Liver (tissue), 9 donors: ENCODE data around the gene CLDN14. TPM values are rescaled to one million over a fixed set of nuclear protein-coding genes. Genes with fewer than 3 reads are reported as not detected.

ENCODE experiments used
- DNase-seq: peaks from one replicate; pipeline ENCODE4 v3.0.0-alpha.2; 2017; ENCODE audit warnings: low spot score
- H3K27ac ChIP-seq, 2 donors: one replicate each; pipeline ENCODE4 v1.7.0; 2013; ENCODE audit warnings: inconsistent platforms in 2 of 2, low read length in 2 of 2, control low read depth in 1 of 2, low read depth in 1 of 2, mild to moderate bottlenecking in 1 of 2
- H3K27me3 ChIP-seq, 4 donors: one replicate each; pipeline versions ENCODE4 v1.6.1 to v1.7.0; 2013; ENCODE audit warnings: low read length in 3 of 4, inconsistent platforms in 1 of 4, mild to moderate bottlenecking in 1 of 4, moderate library complexity in 1 of 4; ENCODE audit not compliant: control insufficient read depth in 4 of 4, insufficient read depth in 4 of 4
- H3K36me3 ChIP-seq, 4 donors: one replicate each; pipeline versions ENCODE4 v1.6.1 to v1.7.0; 2013; ENCODE audit warnings: low read length in 3 of 4, mild to moderate bottlenecking in 3 of 4, low read depth in 1 of 4, moderate library complexity in 1 of 4; ENCODE audit not compliant: control insufficient read depth in 4 of 4, insufficient read depth in 3 of 4
- H3K4me1 ChIP-seq, 4 donors: one replicate each; pipeline versions ENCODE4 v1.6.1 to v1.7.0; 2013; ENCODE audit warnings: low read length in 3 of 4, mild to moderate bottlenecking in 3 of 4, moderate library complexity in 1 of 4; ENCODE audit not compliant: control insufficient read depth in 4 of 4, insufficient read depth in 4 of 4
- H3K4me3 ChIP-seq, 3 donors: one replicate each; pipeline versions ENCODE4 v1.6.1 to v1.7.0; 2013; ENCODE audit warnings: low read length in 3 of 3, control low read depth in 1 of 3, low read depth in 1 of 3, mild to moderate bottlenecking in 1 of 3
- H3K9ac ChIP-seq, 2 donors: one replicate each; pipeline ENCODE4 v1.7.0; 2013; ENCODE audit warnings: low read length in 2 of 2, mild to moderate bottlenecking in 2 of 2, moderate library complexity in 2 of 2, control low read depth in 1 of 2, low read depth in 1 of 2
- H3K9me3 ChIP-seq, 4 donors: one replicate each; pipeline versions ENCODE4 v1.6.1 to v1.7.0; 2013; ENCODE audit warnings: low read length in 3 of 4; ENCODE audit not compliant: control insufficient read depth in 4 of 4
- EGR1 ChIP-seq, 2 donors: IDR thresholded peaks; 2 replicates each; pipeline ENCODE4 v1.6.1; 2016 to 2018; ENCODE audit warnings: antibody characterized with exemption in 2 of 2, low read depth in 2 of 2
- FOXA1 ChIP-seq: IDR thresholded peaks from 2 replicates; pipeline ENCODE4 v1.6.1; 2016; ENCODE audit warnings: antibody characterized with exemption
- FOXA2 ChIP-seq: IDR thresholded peaks from 2 replicates; pipeline ENCODE4 v1.6.1; 2016; ENCODE audit warnings: antibody characterized with exemption
- GABPA ChIP-seq, 2 donors: IDR thresholded peaks in 1 of 2; conservative IDR thresholded peaks in 1 of 2; 2 replicates each; pipeline ENCODE4 v1.6.1; 2016; ENCODE audit warnings: antibody characterized with exemption in 2 of 2, mild to moderate bottlenecking in 1 of 2, moderate library complexity in 1 of 2
- HNF4A ChIP-seq, 2 donors: conservative IDR thresholded peaks; 2 replicates each; pipeline ENCODE4 v1.6.1; 2016; ENCODE audit warnings: antibody characterized with exemption in 2 of 2, mild to moderate bottlenecking in 2 of 2
- HNF4G ChIP-seq: IDR thresholded peaks from 2 replicates; pipeline ENCODE4 v1.6.1; 2016; ENCODE audit warnings: antibody characterized with exemption
- JUND ChIP-seq, 2 donors: IDR thresholded peaks; 2 replicates each; pipeline ENCODE4 v1.6.1; 2016; ENCODE audit warnings: antibody characterized with exemption in 2 of 2
- NR2F2 ChIP-seq: IDR thresholded peaks from 2 replicates; pipeline ENCODE4 v1.6.1; 2016; ENCODE audit warnings: antibody characterized with exemption
- RAD21 ChIP-seq, 2 donors: IDR thresholded peaks; 2 replicates each; pipeline ENCODE4 v1.6.1; 2016; ENCODE audit warnings: antibody characterized with exemption in 2 of 2, mild to moderate bottlenecking in 2 of 2
- RXRA ChIP-seq, 2 donors: IDR thresholded peaks; 2 replicates each; pipeline ENCODE4 v1.6.1; 2017 to 2018; ENCODE audit warnings: antibody characterized with exemption in 2 of 2, mild to moderate bottlenecking in 1 of 2
- SP1 ChIP-seq: IDR thresholded peaks from 2 replicates; pipeline ENCODE4 v1.6.1; 2018; ENCODE audit warnings: antibody characterized with exemption, mild to moderate bottlenecking
- TAF1 ChIP-seq: conservative IDR thresholded peaks from 2 replicates; pipeline ENCODE4 v1.6.1; 2016; ENCODE audit warnings: antibody characterized with exemption, mild to moderate bottlenecking
- YY1 ChIP-seq: IDR thresholded peaks from 2 replicates; pipeline ENCODE4 v1.6.1; 2016; ENCODE audit warnings: antibody characterized with exemption, mild to moderate bottlenecking
- WGBS: extraction: QIAGEN DNeasy Blood & Tissue Kit; methylation state at CpG from one replicate; pipeline ENCODE4 v1.1.7; 2013; 5-methylcytosine and 5-hydroxymethylcytosine counted together
- polyA plus RNA-seq, 2 donors: library from polyadenylated mRNA; stranded (reverse) in 1 of 2; unstranded in 1 of 2; fragments of 200-250 nt in 1 of 2; fragments of >200 nt in 1 of 2; fragmentation: Nextera tagmentation in 1 of 2; extraction: Ambion mirVana in 1 of 2; gene quantifications; one replicate each; pipeline versions ENCODE4 v1.2.1 to v1.2.3, GENCODE V29; 2013 to 2015
- total RNA-seq, 2 donors: library from RNA; depleted of rRNA; stranded (reverse); fragments of >200 nt; gene quantifications; one replicate each; pipeline ENCODE4 v1.2.3, GENCODE V29; 2014
- TF ChIP-seq, protein P1 (sequence below): IDR thresholded peaks from 2 replicates; pipeline ENCODE4 v1.6.1; 2016; ENCODE audit warnings: antibody characterized with exemption
- TF ChIP-seq, protein P2 (sequence below): IDR thresholded peaks from 2 replicates; pipeline ENCODE4 v1.6.1; 2016; ENCODE audit warnings: antibody characterized with exemption
- TF ChIP-seq, protein P3 (sequence below): fragments of 150-350 bp; IDR thresholded peaks from 2 replicates; pipeline ENCODE4 v1.5.1; 2017; ENCODE audit warnings: improper control_type of control experiment, low read depth, low read length; ENCODE audit not compliant: missing input control
- TF ChIP-seq, protein P4 (sequence below): IDR thresholded peaks from 2 replicates; pipeline ENCODE4 v1.6.1; 2016; ENCODE audit warnings: antibody characterized with exemption
- donor health status: healthy.
- donor health status: healthy.
- donor health status: healthy.
- donor health status: healthy.
- donor health status: healthy.

Gene CLDN14
- total and polyA plus RNA-seq, 4 donors: 6.3 to 19.4 (median 13.4) TPM

DNA sequence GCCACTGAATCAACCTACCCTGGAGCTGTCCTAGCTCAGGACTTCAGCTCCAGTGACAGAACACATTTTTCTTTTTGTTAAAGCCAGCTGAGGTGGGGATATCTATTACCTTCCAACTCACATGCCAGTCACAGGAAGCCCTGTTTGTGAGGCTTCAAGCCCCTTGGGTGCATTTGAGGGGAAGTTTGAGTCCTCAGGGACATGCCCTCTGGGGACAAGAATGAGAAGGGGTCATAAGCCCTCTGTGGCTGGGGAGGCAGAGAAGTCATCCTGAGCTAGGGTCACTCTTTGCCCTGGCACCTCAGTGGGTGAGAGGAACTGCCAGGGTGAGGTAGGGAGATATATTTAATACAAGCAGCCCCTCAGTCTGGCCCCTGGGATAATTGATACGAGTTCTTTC is 33.5 kb upstream of the CLDN14 start:
- no peaks in the 10 kb centered on the region for H3K9me3 ChIP-seq
- H3K9ac ChIP-seq: no peak overlapping the region
- no peak for TF ChIP-seq FOXA2
- no peak for TF ChIP-seq JUND (IDR thresholded peaks at IDR 0.05)
- TF ChIP-seq, protein P1, sequence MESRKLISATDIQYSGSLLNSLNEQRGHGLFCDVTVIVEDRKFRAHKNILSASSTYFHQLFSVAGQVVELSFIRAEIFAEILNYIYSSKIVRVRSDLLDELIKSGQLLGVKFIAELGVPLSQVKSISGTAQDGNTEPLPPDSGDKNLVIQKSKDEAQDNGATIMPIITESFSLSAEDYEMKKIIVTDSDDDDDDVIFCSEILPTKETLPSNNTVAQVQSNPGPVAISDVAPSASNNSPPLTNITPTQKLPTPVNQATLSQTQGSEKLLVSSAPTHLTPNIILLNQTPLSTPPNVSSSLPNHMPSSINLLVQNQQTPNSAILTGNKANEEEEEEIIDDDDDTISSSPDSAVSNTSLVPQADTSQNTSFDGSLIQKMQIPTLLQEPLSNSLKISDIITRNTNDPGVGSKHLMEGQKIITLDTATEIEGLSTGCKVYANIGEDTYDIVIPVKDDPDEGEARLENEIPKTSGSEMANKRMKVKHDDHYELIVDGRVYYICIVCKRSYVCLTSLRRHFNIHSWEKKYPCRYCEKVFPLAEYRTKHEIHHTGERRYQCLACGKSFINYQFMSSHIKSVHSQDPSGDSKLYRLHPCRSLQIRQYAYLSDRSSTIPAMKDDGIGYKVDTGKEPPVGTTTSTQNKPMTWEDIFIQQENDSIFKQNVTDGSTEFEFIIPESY: no peak
- TF ChIP-seq TAF1: no peak
- TF ChIP-seq HNF4A (conservative IDR thresholded peaks at IDR 0.05): no peak
- no peak for TF ChIP-seq HNF4G
- TF ChIP-seq, protein P2, sequence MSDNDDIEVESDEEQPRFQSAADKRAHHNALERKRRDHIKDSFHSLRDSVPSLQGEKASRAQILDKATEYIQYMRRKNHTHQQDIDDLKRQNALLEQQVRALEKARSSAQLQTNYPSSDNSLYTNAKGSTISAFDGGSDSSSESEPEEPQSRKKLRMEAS: no peak
- TF ChIP-seq RXRA (IDR thresholded peaks at IDR 0.05): no peak
- TF ChIP-seq YY1: no peak
- no peak for TF ChIP-seq NR2F2
- TF ChIP-seq FOXA1: no peak
- no peak for TF ChIP-seq RAD21 (IDR thresholded peaks at IDR 0.05)
- no peak overlapping the region for H3K27ac ChIP-seq
- H3K4me3 ChIP-seq: no peak overlapping the region
- 77% methylated on average over 1 of the region's 1 CpG for WGBS
- H3K27me3 ChIP-seq: no peaks in the 10 kb centered on the region
- no peak for DNase-seq
- no peaks in the 10 kb centered on the region for H3K4me1 ChIP-seq
- H3K36me3 ChIP-seq: no peaks in the 10 kb centered on the region

DNA sequence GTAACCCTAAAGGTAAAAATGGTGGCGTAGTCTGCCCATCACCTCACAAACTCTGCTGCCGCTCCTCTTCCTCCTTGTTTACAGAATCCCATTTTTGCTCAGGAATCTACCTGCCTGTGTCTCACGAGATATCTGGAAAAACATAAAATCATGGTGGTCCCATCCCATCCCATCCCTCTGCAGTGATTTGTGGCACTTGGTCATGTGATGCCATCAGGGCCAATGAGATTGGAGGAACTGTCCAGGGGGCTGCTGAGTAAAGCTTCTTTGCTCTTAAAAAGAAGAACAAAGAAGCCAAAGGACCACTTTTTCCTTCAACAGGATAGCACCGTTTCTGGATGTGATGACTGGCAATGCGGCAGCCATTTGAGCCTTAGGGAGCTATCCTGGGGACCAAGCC is 33.0 kb upstream of the CLDN14 start:
- Histone ChIP-seq H3K9ac (no peak overlapping the region), H3K9me3 (no peaks in the 10 kb centered on the region), H3K27me3 (no peaks in the 10 kb centered on the region), H3K4me1 (no peaks in the 10 kb centered on the region), H3K27ac (no peak overlapping the region), H3K4me3 (no peak overlapping the region), H3K36me3 (no peaks in the 10 kb centered on the region)
- no peak for DNase-seq
- TF ChIP-seq GABPA (IDR thresholded peaks at IDR 0.05 in 1 of 2, conservative IDR thresholded peaks at IDR 0.05 in 1 of 2) (no peak), NR2F2 (no peak), SP1 (no peak), RXRA (IDR thresholded peaks at IDR 0.05) (no peak), EGR1 (IDR thresholded peaks at IDR 0.05; ENCODE audit: low read depth in 2 of 2) (no peak)
- 83% methylated on average over 5 of the region's 5 CpGs for WGBS

DNA sequence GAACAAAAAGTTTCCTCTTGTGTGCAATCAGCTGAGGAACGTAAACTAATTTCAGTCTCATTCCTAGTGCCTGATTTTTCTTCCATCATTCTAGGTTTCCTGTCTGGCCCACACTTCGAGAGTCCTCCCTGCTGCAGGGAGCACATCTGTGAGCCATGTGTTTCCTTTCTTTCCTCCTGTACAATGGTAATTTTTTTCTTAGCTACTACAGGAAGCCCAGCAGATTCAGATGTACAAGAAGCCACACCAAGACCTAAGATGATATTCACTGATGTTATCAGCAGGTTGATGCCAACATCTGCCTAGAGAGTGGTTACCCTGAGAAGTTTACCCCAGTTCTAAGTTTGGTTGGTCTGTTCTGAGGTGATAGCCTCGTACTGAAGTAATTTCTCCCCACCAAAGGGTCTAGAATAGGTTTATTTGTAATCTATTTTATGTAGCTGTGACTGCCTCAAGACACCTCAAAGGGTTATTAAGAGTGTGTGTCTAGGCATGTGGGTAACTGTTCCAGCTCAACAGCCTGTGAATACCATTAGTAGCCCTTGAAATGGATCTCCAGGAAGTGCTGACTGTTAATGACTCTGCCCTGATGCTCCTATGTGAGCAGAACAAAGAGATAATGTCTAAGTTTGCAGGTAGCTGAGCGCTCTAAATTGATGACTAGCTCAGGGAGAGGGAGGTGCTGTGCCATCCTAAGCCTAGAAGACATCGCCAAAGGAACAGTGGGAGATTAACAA is 31.7 kb upstream of the CLDN14 start:
- H3K9me3 ChIP-seq: no peaks in the 10 kb centered on the region
- H3K4me3 ChIP-seq: no peak overlapping the region
- no peak for DNase-seq
- H3K9ac ChIP-seq: no peak overlapping the region
- H3K4me1 ChIP-seq: peaks cover 0 to under 1% (median 0%) of the 10 kb centered on the region in 4 donors
- H3K27ac ChIP-seq: no peak overlapping the region
- no peaks in the 10 kb centered on the region for H3K27me3 ChIP-seq
- no peak for TF ChIP-seq NR2F2
- no peak for TF ChIP-seq JUND (IDR thresholded peaks at IDR 0.05)
- TF ChIP-seq SP1: no peak
- TF ChIP-seq, protein P3, sequence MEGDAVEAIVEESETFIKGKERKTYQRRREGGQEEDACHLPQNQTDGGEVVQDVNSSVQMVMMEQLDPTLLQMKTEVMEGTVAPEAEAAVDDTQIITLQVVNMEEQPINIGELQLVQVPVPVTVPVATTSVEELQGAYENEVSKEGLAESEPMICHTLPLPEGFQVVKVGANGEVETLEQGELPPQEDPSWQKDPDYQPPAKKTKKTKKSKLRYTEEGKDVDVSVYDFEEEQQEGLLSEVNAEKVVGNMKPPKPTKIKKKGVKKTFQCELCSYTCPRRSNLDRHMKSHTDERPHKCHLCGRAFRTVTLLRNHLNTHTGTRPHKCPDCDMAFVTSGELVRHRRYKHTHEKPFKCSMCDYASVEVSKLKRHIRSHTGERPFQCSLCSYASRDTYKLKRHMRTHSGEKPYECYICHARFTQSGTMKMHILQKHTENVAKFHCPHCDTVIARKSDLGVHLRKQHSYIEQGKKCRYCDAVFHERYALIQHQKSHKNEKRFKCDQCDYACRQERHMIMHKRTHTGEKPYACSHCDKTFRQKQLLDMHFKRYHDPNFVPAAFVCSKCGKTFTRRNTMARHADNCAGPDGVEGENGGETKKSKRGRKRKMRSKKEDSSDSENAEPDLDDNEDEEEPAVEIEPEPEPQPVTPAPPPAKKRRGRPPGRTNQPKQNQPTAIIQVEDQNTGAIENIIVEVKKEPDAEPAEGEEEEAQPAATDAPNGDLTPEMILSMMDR: no peak
- no peak for TF ChIP-seq FOXA2
- TF ChIP-seq RAD21 (IDR thresholded peaks at IDR 0.05): no peak
- TF ChIP-seq, protein P4, sequence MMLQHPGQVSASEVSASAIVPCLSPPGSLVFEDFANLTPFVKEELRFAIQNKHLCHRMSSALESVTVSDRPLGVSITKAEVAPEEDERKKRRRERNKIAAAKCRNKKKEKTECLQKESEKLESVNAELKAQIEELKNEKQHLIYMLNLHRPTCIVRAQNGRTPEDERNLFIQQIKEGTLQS: no peak
- TF ChIP-seq TAF1: no peak
- TF ChIP-seq, protein P2: no peak
- no peak for TF ChIP-seq HNF4A (conservative IDR thresholded peaks at IDR 0.05)
- no peak for TF ChIP-seq RXRA (IDR thresholded peaks at IDR 0.05)
- H3K36me3 ChIP-seq: no peaks in the 10 kb centered on the region
- 80% methylated on average over 5 of the region's 5 CpGs for WGBS
